Activated T-cell treated with anti-CD3 and anti-CD28 coated beads for 4 hours (primary cell): Measurements from ENCODE around the gene PRR35.

Source experiments
- DNase-seq: peaks from one replicate; pipeline ENCODE4 v3.0.0-alpha.2; 2020

The PRR35 gene

GRCh38 chr16:528111-529011, 31.8 kb upstream of the PRR35 start:
- peak; percentile 26 for DNase-seq

- no peak for DNase-seq
Measured at GRCh38 chr16:529012-529575, 31.1 kb upstream of the PRR35 start.

GRCh38 chr16:530111-530817, 29.9 kb upstream of the PRR35 start:
- DNase-seq = no peak

GRCh38 chr16:531494-532125, 28.6 kb upstream of the PRR35 start:
- DNase-seq = no peak

GRCh38 chr16:533391-534123, 26.6 kb upstream of the PRR35 start:
- no peak for DNase-seq

GRCh38 chr16:534135-534534, 26.1 kb upstream of the PRR35 start:
- no peak for DNase-seq

- no peak for DNase-seq
Measured at GRCh38 chr16:534856-535445, 25.2 kb upstream of the PRR35 start.

- no peak for DNase-seq
Measured at GRCh38 chr16:535446-536405, 24.5 kb upstream of the PRR35 start.

- no peak for DNase-seq
Measured at GRCh38 chr16:536746-537145, 23.4 kb upstream of the PRR35 start.

- DNase-seq = no peak
Measured at GRCh38 chr16:537415-538335, 22.5 kb upstream of the PRR35 start.

- DNase-seq = no peak
Measured at GRCh38 chr16:539901-540530, 20.2 kb upstream of the PRR35 start.

- DNase-seq = no peak
Measured at GRCh38 chr16:540645-541340, 19.4 kb upstream of the PRR35 start.

- no peak for DNase-seq
Measured at GRCh38 chr16:543301-544164, 16.7 kb upstream of the PRR35 start.

GRCh38 chr16:544517-544916, 15.7 kb upstream of the PRR35 start:
- no peak for DNase-seq

GRCh38 chr16:546909-547770, 13.1 kb upstream of the PRR35 start:
- peak; percentile 28 for DNase-seq

GRCh38 chr16:548586-548985, 11.6 kb upstream of the PRR35 start:
- DNase-seq = no peak
